ENCODE data around the gene NFKBIE. TPM values are rescaled to one million over a fixed set of nuclear protein-coding genes. Genes with fewer than 3 reads are reported as not detected.

Gene NFKBIE
- total and polyA plus RNA-seq, 4 donors = 3.7 to 4.9 (median 4.7) TPM

DNA sequence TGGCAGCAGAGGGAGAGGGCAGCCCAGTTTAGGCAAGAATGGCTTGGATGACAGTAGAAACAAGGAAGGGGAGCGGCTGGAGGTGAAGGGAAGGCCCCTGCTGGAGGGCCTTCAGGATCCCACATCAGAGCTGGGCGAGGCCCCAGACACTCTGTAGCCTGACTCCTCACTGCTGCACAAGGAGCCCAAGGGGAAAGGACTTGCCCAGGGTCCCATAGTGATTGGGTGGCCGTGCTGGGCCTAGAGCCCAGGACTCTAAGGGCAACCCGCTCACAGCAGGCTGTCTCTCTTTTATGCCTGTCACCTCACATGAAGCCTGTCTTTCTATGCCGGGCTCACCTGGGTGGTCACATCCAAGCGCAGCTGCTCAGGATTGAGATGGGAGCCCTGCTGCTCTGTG lies 38.5 kb upstream of the NFKBIE start:
- WGBS = 99% methylated on average over 6 of the region's 6 CpGs

DNA sequence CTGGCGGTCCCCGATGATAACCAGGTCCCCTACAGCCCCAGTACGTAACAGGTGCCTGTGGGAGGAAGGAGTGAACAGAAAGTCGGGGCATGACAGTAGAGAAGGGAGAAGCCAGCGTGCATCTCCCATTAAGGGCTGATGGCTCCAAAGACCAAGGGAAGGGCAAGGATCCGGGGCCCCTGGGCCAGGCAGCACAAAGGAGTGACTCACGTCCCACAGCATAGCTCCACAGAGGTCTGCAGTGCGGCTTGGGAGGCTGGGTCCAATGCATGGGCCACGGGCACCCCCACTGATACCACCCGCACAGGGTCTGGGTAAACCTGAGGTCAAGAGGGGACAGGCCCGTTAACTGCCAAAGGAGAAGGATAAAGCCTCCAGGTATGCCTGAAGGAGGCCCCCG lies 37.5 kb upstream of the NFKBIE start:
- Histone ChIP-seq H3K36me3 (ENCODE audit: control insufficient read depth in 4 of 4, insufficient read depth in 3 of 4, low read depth in 1 of 4, low read length in 3 of 4) (peaks cover 7 to 76% (median 32%) of the 10 kb centered on the region in 4 donors), H3K27ac (ENCODE audit: low read depth in 1 of 2, low read length in 2 of 2) (no peak overlapping the region), H3K4me1 (ENCODE audit: control insufficient read depth in 4 of 4, insufficient read depth in 4 of 4, low read length in 3 of 4) (peaks cover 0 to 2% (median 1%) of the 10 kb centered on the region in 4 donors), H3K9me3 (ENCODE audit: control insufficient read depth in 4 of 4, low read length in 3 of 4) (no peaks in the 10 kb centered on the region), H3K27me3 (ENCODE audit: control insufficient read depth in 4 of 4, insufficient read depth in 4 of 4, low read length in 3 of 4) (no peaks in the 10 kb centered on the region), H3K4me3 (ENCODE audit: low read depth in 1 of 3, low read length in 3 of 3) (no peak overlapping the region), H3K9ac (ENCODE audit: low read depth in 1 of 2, low read length in 2 of 2) (no peak overlapping the region)
- no peak for DNase-seq (ENCODE audit: low spot score)
- WGBS = 89% methylated on average over 12 of the region's 12 CpGs
- TF ChIP-seq FOXA2 (IDR thresholded peaks at IDR 0.05) (no peak), FOXA1 (IDR thresholded peaks at IDR 0.05) (no peak), JUND (IDR thresholded peaks at IDR 0.05) (no peak), TAF1 (conservative IDR thresholded peaks at IDR 0.05) (no peak), EGR1 (IDR thresholded peaks at IDR 0.05; ENCODE audit: low read depth in 2 of 2) (no peak), RAD21 (IDR thresholded peaks at IDR 0.05) (no peak), SP1 (IDR thresholded peaks at IDR 0.05) (no peak)
- TF ChIP-seq, protein P1, sequence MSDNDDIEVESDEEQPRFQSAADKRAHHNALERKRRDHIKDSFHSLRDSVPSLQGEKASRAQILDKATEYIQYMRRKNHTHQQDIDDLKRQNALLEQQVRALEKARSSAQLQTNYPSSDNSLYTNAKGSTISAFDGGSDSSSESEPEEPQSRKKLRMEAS (IDR thresholded peaks at IDR 0.05) = no peak
- TF ChIP-seq, protein P2, sequence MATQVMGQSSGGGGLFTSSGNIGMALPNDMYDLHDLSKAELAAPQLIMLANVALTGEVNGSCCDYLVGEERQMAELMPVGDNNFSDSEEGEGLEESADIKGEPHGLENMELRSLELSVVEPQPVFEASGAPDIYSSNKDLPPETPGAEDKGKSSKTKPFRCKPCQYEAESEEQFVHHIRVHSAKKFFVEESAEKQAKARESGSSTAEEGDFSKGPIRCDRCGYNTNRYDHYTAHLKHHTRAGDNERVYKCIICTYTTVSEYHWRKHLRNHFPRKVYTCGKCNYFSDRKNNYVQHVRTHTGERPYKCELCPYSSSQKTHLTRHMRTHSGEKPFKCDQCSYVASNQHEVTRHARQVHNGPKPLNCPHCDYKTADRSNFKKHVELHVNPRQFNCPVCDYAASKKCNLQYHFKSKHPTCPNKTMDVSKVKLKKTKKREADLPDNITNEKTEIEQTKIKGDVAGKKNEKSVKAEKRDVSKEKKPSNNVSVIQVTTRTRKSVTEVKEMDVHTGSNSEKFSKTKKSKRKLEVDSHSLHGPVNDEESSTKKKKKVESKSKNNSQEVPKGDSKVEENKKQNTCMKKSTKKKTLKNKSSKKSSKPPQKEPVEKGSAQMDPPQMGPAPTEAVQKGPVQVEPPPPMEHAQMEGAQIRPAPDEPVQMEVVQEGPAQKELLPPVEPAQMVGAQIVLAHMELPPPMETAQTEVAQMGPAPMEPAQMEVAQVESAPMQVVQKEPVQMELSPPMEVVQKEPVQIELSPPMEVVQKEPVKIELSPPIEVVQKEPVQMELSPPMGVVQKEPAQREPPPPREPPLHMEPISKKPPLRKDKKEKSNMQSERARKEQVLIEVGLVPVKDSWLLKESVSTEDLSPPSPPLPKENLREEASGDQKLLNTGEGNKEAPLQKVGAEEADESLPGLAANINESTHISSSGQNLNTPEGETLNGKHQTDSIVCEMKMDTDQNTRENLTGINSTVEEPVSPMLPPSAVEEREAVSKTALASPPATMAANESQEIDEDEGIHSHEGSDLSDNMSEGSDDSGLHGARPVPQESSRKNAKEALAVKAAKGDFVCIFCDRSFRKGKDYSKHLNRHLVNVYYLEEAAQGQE (IDR thresholded peaks at IDR 0.05) = no peak
- TF ChIP-seq, protein P3, sequence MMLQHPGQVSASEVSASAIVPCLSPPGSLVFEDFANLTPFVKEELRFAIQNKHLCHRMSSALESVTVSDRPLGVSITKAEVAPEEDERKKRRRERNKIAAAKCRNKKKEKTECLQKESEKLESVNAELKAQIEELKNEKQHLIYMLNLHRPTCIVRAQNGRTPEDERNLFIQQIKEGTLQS (IDR thresholded peaks at IDR 0.05) = no peak

More for the DNA sequence above, 38.5 kb upstream of the NFKBIE start:
- no peaks in the 10 kb centered on the region for H3K27me3 ChIP-seq (ENCODE audit: control insufficient read depth in 4 of 4, insufficient read depth in 4 of 4, low read length in 3 of 4)
- peaks cover 7 to 80% (median 32%) of the 10 kb centered on the region in 4 donors for H3K36me3 ChIP-seq (ENCODE audit: control insufficient read depth in 4 of 4, insufficient read depth in 3 of 4, low read depth in 1 of 4, low read length in 3 of 4)
- no peaks in the 10 kb centered on the region for H3K4me1 ChIP-seq (ENCODE audit: control insufficient read depth in 4 of 4, insufficient read depth in 4 of 4, low read length in 3 of 4)
- H3K4me3 ChIP-seq (ENCODE audit: low read depth in 1 of 3, low read length in 3 of 3) = no peak overlapping the region
- no peaks in the 10 kb centered on the region for H3K9me3 ChIP-seq (ENCODE audit: control insufficient read depth in 4 of 4, low read length in 3 of 4)
- H3K27ac ChIP-seq (ENCODE audit: low read depth in 1 of 2, low read length in 2 of 2) = no peak overlapping the region
- H3K9ac ChIP-seq (ENCODE audit: low read depth in 1 of 2, low read length in 2 of 2) = no peak overlapping the region
- TF ChIP-seq, protein P4, sequence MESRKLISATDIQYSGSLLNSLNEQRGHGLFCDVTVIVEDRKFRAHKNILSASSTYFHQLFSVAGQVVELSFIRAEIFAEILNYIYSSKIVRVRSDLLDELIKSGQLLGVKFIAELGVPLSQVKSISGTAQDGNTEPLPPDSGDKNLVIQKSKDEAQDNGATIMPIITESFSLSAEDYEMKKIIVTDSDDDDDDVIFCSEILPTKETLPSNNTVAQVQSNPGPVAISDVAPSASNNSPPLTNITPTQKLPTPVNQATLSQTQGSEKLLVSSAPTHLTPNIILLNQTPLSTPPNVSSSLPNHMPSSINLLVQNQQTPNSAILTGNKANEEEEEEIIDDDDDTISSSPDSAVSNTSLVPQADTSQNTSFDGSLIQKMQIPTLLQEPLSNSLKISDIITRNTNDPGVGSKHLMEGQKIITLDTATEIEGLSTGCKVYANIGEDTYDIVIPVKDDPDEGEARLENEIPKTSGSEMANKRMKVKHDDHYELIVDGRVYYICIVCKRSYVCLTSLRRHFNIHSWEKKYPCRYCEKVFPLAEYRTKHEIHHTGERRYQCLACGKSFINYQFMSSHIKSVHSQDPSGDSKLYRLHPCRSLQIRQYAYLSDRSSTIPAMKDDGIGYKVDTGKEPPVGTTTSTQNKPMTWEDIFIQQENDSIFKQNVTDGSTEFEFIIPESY (IDR thresholded peaks at IDR 0.05) = no peak
- TF ChIP-seq, protein P3 (IDR thresholded peaks at IDR 0.05) = no peak
- TF ChIP-seq SP1 (IDR thresholded peaks at IDR 0.05) (no peak), RAD21 (IDR thresholded peaks at IDR 0.05) (no peak), TAF1 (conservative IDR thresholded peaks at IDR 0.05) (no peak), HNF4G (IDR thresholded peaks at IDR 0.05) (no peak), YY1 (IDR thresholded peaks at IDR 0.05) (no peak)
- TF ChIP-seq, protein P1 (IDR thresholded peaks at IDR 0.05) = no peak
- TF ChIP-seq, protein P2 (IDR thresholded peaks at IDR 0.05) = no peak
- TF ChIP-seq, protein P5, sequence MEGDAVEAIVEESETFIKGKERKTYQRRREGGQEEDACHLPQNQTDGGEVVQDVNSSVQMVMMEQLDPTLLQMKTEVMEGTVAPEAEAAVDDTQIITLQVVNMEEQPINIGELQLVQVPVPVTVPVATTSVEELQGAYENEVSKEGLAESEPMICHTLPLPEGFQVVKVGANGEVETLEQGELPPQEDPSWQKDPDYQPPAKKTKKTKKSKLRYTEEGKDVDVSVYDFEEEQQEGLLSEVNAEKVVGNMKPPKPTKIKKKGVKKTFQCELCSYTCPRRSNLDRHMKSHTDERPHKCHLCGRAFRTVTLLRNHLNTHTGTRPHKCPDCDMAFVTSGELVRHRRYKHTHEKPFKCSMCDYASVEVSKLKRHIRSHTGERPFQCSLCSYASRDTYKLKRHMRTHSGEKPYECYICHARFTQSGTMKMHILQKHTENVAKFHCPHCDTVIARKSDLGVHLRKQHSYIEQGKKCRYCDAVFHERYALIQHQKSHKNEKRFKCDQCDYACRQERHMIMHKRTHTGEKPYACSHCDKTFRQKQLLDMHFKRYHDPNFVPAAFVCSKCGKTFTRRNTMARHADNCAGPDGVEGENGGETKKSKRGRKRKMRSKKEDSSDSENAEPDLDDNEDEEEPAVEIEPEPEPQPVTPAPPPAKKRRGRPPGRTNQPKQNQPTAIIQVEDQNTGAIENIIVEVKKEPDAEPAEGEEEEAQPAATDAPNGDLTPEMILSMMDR (IDR thresholded peaks at IDR 0.05; ENCODE audit: low read depth, low read length, missing input control) = no peak
- no peak for DNase-seq (ENCODE audit: low spot score)

Measured in liver (tissue), 9 donors.